ENCODE results near the gene PTCHD1. TPM values are rescaled to one million over a fixed set of nuclear protein-coding genes. Genes with fewer than 3 reads are reported as not detected.

PTCHD1 gene
- total RNA-seq, 1 donor from 2014 or later: 0.20 TPM

DNA sequence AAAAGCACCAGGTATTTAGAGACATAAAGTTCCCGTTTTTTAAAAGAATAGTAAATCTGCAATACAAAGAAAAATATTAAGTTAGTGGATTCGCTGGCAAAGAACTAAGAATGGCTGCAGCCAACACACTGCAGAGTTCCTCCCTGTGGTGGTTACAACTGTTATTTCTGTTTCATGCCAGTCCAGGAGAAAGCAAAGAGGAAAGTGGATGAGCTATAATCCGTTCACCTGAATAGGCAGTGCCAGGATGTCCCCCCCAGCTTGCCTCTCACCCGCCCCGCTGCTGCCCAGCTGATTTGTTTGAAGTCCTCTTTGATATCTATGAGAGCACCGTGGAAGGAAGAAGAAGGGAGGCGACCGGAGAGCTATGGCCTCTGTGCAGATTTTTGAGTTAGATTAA is 63.9 kb downstream of the PTCHD1 start:
- H3K4me3 ChIP-seq: no peak overlapping the region
- no peaks in the 10 kb centered on the region for H3K4me1 ChIP-seq
- H3K36me3 ChIP-seq: no peaks in the 10 kb centered on the region
- no peaks in the 10 kb centered on the region for H3K9me3 ChIP-seq
- no peaks in the 10 kb centered on the region for H3K27me3 ChIP-seq
- DNase-seq (no peak), ATAC-seq (no peak)
- intact Hi-C loops (cut with DNase I): no loop called here
- TF ChIP-seq, protein P1, sequence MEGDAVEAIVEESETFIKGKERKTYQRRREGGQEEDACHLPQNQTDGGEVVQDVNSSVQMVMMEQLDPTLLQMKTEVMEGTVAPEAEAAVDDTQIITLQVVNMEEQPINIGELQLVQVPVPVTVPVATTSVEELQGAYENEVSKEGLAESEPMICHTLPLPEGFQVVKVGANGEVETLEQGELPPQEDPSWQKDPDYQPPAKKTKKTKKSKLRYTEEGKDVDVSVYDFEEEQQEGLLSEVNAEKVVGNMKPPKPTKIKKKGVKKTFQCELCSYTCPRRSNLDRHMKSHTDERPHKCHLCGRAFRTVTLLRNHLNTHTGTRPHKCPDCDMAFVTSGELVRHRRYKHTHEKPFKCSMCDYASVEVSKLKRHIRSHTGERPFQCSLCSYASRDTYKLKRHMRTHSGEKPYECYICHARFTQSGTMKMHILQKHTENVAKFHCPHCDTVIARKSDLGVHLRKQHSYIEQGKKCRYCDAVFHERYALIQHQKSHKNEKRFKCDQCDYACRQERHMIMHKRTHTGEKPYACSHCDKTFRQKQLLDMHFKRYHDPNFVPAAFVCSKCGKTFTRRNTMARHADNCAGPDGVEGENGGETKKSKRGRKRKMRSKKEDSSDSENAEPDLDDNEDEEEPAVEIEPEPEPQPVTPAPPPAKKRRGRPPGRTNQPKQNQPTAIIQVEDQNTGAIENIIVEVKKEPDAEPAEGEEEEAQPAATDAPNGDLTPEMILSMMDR (IDR thresholded peaks at IDR 0.05): no peak
- no peak overlapping the region for H3K27ac ChIP-seq

DNA sequence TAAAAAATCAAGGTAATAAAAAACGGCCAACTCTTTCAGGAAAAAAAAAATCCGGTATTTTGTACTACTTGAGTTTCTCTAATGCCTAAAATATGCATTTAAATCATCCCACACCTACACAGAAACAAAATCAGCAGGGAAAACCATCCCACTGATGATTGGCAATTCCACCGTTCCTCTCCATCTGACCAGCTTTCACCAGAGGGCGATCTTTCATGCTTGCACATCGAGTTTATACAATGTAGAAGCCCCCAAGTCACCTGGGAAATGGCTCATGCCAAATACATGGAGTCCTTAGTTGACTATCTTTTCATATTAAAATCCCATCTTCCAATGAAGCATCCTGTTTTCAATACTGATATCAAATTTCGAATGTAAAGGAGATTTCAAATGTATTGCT is 69.2 kb downstream of the PTCHD1 start:
- Histone ChIP-seq H3K4me1 (no peaks in the 10 kb centered on the region), H3K9me3 (no peaks in the 10 kb centered on the region), H3K36me3 (no peaks in the 10 kb centered on the region), H3K4me3 (no peak overlapping the region), H3K27me3 (no peaks in the 10 kb centered on the region), H3K27ac (no peak overlapping the region)
- intact Hi-C loops (cut with DNase I): no loop called here
- ATAC-seq (no peak), DNase-seq (no peak)
- TF ChIP-seq, protein P1 (IDR thresholded peaks at IDR 0.05): no peak

DNA sequence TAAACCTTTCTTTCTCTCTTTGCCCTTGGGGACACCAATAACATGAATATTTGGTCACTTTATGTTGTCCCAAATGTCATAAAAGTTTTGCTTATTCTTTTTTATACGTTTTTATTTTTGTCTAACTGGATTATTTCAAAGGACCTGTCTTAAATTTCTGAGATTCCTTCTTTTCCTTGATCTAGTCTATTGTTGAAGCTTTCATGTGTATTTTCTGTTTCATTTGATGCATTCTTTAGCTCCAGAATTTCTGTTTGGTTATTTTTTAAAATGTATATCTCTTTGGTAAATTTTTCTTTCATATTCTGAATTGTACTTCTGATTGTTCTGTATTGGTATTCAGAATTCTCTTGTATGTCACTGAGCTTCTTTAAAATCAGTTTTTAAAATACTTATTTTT is 88.3 kb downstream of the PTCHD1 start:
- Histone ChIP-seq H3K4me3 (no peak overlapping the region), H3K27me3 (no peaks in the 10 kb centered on the region), H3K4me1 (no peaks in the 10 kb centered on the region), H3K36me3 (no peaks in the 10 kb centered on the region), H3K27ac (no peak overlapping the region), H3K9me3 (no peaks in the 10 kb centered on the region)
- DNase-seq (no peak), ATAC-seq (no peak)
- intact Hi-C loops (cut with DNase I): no loop called here
- TF ChIP-seq, protein P1 (IDR thresholded peaks at IDR 0.05): no peak

DNA sequence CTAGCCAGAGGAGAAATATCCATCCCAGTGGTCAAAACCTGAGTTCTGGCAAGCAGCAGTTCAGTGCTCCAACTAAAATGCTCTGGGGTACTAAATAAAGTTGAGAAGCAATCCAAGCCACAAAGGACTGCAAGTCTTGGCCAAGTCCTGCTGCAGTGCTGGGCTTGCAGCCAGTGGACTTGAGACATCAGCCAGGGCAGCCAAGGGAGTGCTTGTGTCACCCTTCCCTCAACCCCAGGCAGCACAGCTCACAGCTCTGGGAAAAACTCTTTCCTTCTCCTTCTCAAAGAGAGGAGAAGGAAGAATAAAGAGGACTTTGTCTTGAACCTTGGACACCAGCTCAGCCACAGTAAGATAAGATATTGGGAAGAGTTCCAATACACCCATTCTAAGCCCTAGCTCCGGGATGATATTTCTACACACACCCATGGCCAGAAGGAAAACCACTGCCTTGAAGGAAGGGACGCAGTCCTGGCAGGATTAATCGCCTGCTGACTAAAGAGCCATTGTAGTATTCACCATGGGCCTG is 99.8 kb downstream of the PTCHD1 start:
- peak; percentile 72 for ATAC-seq
- H3K36me3 ChIP-seq: no peaks in the 10 kb centered on the region
- H3K4me3 ChIP-seq: no peak overlapping the region
- H3K27me3 ChIP-seq: no peaks in the 10 kb centered on the region
- intact Hi-C loops (cut with DNase I): no loop called here
- H3K9me3 ChIP-seq: no peaks in the 10 kb centered on the region
- no peak overlapping the region for H3K27ac ChIP-seq
- DNase-seq: peak; percentile 69
- TF ChIP-seq, protein P1 (IDR thresholded peaks at IDR 0.05): no peak
- H3K4me1 ChIP-seq: no peaks in the 10 kb centered on the region

DNA sequence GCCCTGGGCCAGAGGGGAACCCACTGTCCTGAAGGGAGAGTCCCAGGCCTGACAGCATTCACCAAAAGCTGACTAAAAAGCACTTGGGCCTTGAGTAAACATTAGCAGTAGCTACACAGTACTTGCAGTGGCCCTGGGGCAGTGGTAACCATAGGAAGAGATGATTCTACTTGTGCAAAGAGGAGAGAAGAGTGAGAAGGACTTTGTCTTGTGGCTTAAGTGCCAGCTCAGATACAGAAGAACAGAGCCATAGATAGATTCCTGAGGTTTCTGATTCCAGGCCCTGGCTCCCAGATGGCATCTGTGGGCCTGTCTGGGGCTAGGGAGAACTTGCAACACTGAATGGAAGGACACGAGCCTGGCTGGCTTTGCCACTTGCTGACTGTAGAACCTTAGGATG is 100.5 kb downstream of the PTCHD1 start:
- intact Hi-C loops (cut with DNase I): no loop called here
- ATAC-seq: no peak

More for the DNA sequence above, 100.5 kb downstream of the PTCHD1 start:
- Histone ChIP-seq H3K27me3 (no peaks in the 10 kb centered on the region), H3K4me1 (no peaks in the 10 kb centered on the region), H3K36me3 (no peaks in the 10 kb centered on the region), H3K4me3 (no peak overlapping the region), H3K9me3 (no peaks in the 10 kb centered on the region), H3K27ac (no peak overlapping the region)
- DNase-seq: no peak
- TF ChIP-seq, protein P1 (IDR thresholded peaks at IDR 0.05): no peak
